DOHH2 (cell line): Measurements from ENCODE around the gene CCL2.

Experiments used
- EZH2phosphoT487 ChIP-seq: fragments of 200-600 bp; sonication (generic); IDR thresholded peaks from 2 replicates; pipeline ENCODE4 v1.6.1; 2017; ENCODE audit warnings: borderline replicate concordance, mild to moderate bottlenecking, antibody characterized with exemption, low read length, moderate library complexity, mixed read lengths
- TF ChIP-seq, protein P1 (sequence below): fragments of 200-600 bp; sonication (generic); IDR thresholded peaks from one replicate; pipeline ENCODE4 v1.5.1; 2014; ENCODE audit warnings: antibody characterized with exemption, mild to moderate bottlenecking, low read depth, low read length; ENCODE audit not compliant: poor library complexity, severe bottlenecking

DNA sequence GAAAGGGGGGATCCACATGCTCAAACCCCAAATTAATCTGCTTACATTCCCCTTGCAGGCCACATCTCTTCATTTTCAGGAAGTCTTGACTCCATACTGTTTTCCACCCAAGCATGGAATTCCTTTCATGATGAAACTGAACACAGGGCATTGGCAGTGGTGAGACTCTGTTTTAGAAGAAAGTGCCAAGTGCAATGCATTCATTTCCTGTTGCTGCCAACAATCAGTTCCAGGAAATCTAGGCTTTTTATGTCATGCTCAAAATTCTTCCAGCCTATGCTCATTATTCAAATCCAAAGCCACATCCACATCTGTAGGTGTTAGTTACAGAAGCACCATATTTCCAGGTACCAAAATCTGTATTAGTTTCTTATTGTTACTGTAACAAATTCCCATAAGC is 4.1 kb downstream of the CCL2 start:
- TF ChIP-seq, protein P1, sequence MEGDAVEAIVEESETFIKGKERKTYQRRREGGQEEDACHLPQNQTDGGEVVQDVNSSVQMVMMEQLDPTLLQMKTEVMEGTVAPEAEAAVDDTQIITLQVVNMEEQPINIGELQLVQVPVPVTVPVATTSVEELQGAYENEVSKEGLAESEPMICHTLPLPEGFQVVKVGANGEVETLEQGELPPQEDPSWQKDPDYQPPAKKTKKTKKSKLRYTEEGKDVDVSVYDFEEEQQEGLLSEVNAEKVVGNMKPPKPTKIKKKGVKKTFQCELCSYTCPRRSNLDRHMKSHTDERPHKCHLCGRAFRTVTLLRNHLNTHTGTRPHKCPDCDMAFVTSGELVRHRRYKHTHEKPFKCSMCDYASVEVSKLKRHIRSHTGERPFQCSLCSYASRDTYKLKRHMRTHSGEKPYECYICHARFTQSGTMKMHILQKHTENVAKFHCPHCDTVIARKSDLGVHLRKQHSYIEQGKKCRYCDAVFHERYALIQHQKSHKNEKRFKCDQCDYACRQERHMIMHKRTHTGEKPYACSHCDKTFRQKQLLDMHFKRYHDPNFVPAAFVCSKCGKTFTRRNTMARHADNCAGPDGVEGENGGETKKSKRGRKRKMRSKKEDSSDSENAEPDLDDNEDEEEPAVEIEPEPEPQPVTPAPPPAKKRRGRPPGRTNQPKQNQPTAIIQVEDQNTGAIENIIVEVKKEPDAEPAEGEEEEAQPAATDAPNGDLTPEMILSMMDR, result no peak
- no peak for TF ChIP-seq EZH2phosphoT487
